Endothelial cell of hepatic sinusoid (primary cell): Measurements from ENCODE around the gene MXD4.
"Not testable (repeated sequence)": the region's sequence is repeated elsewhere in the genome, so short reads cannot be mapped to it uniquely, and the experiment has no call there.

ENCODE experiments used
- in situ Hi-C: cut with HindIII; loops from 2 replicates; pipeline ENCODE4 v1.10.0; 2017; ENCODE audit warnings: low sequenced_read_pairs

MXD4 gene

DNA sequence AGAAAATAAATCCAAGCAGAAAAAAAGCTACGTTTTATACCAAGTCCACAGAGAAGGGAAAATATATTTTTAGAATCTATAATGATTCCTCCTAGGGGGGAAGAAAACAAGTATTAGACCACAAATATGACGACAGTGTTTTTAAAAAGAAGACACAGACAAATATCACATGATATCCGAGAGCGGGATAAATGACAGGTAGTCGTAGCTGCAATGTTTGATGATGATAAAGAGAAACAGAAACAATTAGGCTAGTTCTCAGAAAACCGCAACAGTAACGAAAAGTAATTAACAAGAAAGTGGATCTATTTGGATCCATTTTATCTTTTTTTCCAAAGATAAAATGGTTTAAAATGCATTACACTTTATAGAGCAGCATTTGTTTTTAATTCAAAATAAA, 20.9 kb downstream of the MXD4 start:
- in situ Hi-C loops, result loop anchor here (5.0 to 10.0 kb wide), 2 partner anchors 64 to 181 kb away; no protein-coding TSS in a partner anchor

DNA sequence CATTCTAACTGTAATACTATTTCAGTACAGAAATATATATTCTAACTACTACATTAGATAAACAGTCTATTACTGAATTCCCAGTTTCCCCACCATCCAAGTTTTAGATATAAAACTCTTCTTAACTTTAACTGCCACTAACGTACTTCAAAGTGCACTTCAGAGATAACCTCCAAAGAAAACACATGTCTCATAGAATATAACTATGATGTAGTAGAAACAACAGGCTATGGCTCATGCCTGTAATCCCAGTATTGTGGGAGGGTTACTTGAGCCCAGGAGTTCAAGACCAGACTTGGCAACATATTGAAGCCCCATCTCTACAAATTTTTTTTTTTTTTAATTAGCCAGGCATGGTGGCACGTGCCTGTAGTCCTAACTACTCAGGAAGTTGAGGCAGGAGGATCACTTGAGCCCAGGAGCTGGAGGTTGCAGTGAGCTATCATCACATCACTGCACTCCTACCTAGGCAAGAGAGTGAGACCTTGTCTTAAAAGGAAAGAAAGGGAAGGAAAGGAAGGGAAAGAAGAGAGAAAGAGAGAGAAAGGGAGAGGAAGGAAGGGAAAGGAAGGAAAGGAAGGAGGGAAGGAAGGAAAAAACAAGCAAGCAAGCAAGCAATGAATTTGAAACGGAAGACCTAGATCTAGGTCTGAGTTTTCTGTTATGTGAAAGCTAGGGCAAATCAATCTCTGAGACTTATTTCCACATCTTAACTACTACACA, 24.8 kb downstream of the MXD4 start:
- in situ Hi-C loops, result no loop called here

- in situ Hi-C loops, result no loop called here
Observed at GRCh38 chr4:2231082-2231481, 30.8 kb downstream of the MXD4 start.

DNA sequence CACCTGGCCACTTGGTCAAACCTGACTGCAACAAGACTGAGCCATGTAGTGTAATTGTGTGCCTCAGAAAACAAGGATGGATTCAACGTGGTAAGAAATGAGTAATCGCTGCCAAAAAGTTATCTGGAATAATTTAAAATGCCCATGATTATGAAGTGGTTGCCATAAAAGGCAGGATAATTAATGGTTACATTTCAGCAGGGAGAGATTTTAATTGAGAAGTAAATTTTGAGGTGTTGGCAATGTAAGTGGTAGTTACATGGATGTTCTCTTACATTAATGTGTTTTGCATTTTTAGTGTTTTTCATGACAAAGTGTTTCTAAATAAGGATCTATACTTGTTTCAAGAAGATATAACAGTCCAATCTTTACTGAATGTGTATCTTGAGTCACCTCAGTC, 35.6 kb downstream of the MXD4 start:
- in situ Hi-C loops, result no loop called here

- in situ Hi-C loops, result no loop called here
Observed at GRCh38 chr4:2222838-2223237, 39.1 kb downstream of the MXD4 start.

DNA sequence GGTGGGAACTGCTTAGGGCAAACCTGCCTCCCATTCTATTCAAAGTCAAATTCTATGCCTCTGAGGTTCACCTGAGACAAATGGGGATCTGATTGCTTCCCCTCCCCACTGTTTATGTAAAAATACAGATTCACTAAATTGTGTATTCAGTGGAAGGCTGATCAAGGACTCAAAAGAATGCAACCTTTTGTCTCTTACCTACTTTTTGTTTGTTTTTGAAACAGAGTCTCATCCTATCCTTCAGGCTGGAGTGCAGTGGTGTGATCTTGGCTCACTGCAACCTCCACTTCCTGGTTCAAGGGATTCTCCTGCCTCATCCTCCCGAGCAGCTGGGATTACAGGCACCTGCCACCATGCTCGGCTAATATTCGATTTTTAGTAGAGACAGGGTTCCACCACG, 40.5 kb downstream of the MXD4 start:
- in situ Hi-C loops, result not testable (repeated sequence)

- in situ Hi-C loops, result no loop called here
Observed at GRCh38 chr4:2220016-2220630, 41.8 kb downstream of the MXD4 start.

GRCh38 chr4:2219233-2219760, 42.6 kb downstream of the MXD4 start:
- in situ Hi-C loops, result loop anchor here (5.0 kb wide), 1 partner anchor 62 kb away; no protein-coding TSS in a partner anchor

- in situ Hi-C loops, result loop anchor here (5.0 kb wide), 1 partner anchor 61 kb away; no protein-coding TSS in a partner anchor
Observed at GRCh38 chr4:2218436-2218835, 43.5 kb downstream of the MXD4 start.

GRCh38 chr4:2217726-2218125, 44.2 kb downstream of the MXD4 start:
- in situ Hi-C loops, result loop anchor here (5.0 kb wide), 1 partner anchor 60 kb away; no protein-coding TSS in a partner anchor

- in situ Hi-C loops, result loop anchor here (5.0 kb wide), 1 partner anchor 36 kb away; no protein-coding TSS in a partner anchor
Observed at GRCh38 chr4:2212831-2213230, 49.1 kb downstream of the MXD4 start.

DNA sequence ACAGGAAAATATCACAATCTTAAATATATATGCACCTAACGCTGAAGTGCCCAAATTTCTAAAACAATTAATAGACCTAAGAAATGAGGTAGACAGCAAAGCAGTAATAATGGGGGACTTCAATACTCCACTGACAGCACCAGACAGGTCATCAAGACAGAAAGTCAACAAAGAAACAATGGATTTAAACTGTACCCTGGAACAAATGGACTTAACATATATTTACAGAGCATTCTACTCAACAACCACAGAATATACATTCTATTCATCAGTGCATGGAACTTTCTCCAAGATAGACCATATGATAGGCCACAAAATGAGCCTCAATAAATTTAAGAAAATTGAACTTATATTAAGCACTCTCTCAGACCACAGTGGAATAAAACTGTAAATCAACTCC, 59.1 kb downstream of the MXD4 start:
- in situ Hi-C loops, result not testable (repeated sequence)
